ENCODE measurements around the gene ULK4. TPM values are rescaled to one million over a fixed set of nuclear protein-coding genes. Genes with fewer than 3 reads are reported as not detected.

Gene ULK4
- total RNA-seq, 1 experiment from 2014 or later: 6.3 TPM

DNA sequence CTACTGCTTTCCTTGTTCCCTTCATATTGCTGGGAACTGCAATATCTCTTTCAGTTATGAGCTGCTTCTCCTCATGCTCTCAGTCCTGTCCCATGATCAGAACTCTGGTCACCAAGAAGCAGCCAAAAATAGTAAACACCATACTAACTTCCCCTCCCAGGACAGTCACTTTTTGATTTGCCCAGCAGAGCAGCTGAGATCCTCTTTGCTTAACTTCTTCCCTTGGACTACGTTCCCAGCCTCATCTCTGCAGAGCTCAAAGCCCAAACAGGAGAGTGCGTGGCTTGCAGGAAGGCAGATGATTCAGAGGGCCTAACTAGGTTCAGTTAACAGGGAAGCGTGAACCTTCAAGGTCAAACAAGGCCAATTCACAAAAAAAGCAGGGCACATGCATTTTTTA, 609.4 kb downstream of the ULK4 start (continued):
- TF ChIP-seq TCF7L2 (IDR thresholded peaks at IDR 0.05; ENCODE audit: borderline replicate concordance, extremely low read depth, insufficient read depth, insufficient read length) (no peak), RAD21 (IDR thresholded peaks at IDR 0.05; ENCODE audit: low read depth) (no peak), POLR2AphosphoS5 (IDR thresholded peaks at IDR 0.05; ENCODE audit: low read depth, low read length) (no peak), SP1 (IDR thresholded peaks at IDR 0.05; ENCODE audit: low read depth) (no peak), ZFX (IDR thresholded peaks at IDR 0.05) (no peak), SIN3A (IDR thresholded peaks at IDR 0.05; ENCODE audit: low read depth) (no peak)
- TF ChIP-seq, protein P1, sequence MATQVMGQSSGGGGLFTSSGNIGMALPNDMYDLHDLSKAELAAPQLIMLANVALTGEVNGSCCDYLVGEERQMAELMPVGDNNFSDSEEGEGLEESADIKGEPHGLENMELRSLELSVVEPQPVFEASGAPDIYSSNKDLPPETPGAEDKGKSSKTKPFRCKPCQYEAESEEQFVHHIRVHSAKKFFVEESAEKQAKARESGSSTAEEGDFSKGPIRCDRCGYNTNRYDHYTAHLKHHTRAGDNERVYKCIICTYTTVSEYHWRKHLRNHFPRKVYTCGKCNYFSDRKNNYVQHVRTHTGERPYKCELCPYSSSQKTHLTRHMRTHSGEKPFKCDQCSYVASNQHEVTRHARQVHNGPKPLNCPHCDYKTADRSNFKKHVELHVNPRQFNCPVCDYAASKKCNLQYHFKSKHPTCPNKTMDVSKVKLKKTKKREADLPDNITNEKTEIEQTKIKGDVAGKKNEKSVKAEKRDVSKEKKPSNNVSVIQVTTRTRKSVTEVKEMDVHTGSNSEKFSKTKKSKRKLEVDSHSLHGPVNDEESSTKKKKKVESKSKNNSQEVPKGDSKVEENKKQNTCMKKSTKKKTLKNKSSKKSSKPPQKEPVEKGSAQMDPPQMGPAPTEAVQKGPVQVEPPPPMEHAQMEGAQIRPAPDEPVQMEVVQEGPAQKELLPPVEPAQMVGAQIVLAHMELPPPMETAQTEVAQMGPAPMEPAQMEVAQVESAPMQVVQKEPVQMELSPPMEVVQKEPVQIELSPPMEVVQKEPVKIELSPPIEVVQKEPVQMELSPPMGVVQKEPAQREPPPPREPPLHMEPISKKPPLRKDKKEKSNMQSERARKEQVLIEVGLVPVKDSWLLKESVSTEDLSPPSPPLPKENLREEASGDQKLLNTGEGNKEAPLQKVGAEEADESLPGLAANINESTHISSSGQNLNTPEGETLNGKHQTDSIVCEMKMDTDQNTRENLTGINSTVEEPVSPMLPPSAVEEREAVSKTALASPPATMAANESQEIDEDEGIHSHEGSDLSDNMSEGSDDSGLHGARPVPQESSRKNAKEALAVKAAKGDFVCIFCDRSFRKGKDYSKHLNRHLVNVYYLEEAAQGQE (IDR thresholded peaks at IDR 0.05; ENCODE audit: low read depth): no peak

DNA sequence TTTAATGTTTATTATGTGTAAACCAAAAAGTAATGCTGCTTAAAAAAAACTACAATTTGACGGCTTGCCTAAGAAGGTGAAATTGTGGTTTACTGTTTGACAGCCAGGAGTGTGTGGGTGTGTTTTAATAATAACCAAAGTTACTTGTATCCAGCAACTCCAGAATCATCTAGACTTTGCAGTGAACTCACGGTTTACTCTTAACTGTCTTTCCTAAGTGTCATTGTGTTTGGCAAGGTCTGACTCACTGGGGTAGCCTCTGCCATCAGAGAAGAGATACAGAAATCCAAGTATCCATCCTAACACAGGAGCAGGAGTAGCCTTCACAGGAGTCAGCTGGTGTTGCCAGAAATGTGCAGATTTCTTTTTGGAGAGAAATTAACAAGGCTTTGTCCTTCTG, 611.5 kb downstream of the ULK4 start:
- intact Hi-C loops (cut with micrococcal nuclease): no loop called here
- H3K36me3 ChIP-seq (ENCODE audit: control insufficient read depth in 1 of 2, insufficient read depth in 2 of 2, low read length in 2 of 2): no peaks in the 10 kb centered on the region
- POLR2A ChIA-PET: no interaction called here
- no peaks in the 10 kb centered on the region for H3K9me3 ChIP-seq (ENCODE audit: control insufficient read depth in 1 of 2, insufficient read depth in 1 of 2, low read depth in 1 of 2, low read length in 2 of 2)
- H3K27ac ChIP-seq (ENCODE audit: low read depth, low read length): no peak overlapping the region
- CTCF ChIA-PET: no interaction called here
- no peak overlapping the region for H3K4me2 ChIP-seq (ENCODE audit: low read length)
- no peaks in the 10 kb centered on the region for H3K27me3 ChIP-seq (ENCODE audit: insufficient read depth, low read length)
- H3K9ac ChIP-seq (ENCODE audit: low read length): no peak overlapping the region
- RAD21 ChIA-PET (ENCODE audit: low non-redundant PET in 1 of 2, low total read pairs in 2 of 2, uncharacterized antibody in 2 of 2, unreplicated experiment in 2 of 2): no interaction called here
- H2AFZ ChIP-seq (ENCODE audit: low read depth, low read length, poor library complexity, severe bottlenecking): no peak overlapping the region
- no TSS peak for BruUV-seq (replicated peaks)
- no peaks in the 10 kb centered on the region for H4K20me1 ChIP-seq (ENCODE audit: insufficient read depth)
- no peaks in the 10 kb centered on the region for H3K4me1 ChIP-seq (ENCODE audit: control insufficient read depth in 1 of 2, insufficient read depth in 2 of 2, low read length in 2 of 2)
- TF ChIP-seq POLR2AphosphoS5 (IDR thresholded peaks at IDR 0.05; ENCODE audit: low read depth, low read length) (no peak), CBX3 (IDR thresholded peaks at IDR 0.05; ENCODE audit: low read depth) (no peak), CEBPB (IDR thresholded peaks at IDR 0.05; ENCODE audit: low read depth) (no peak), TCF7L2 (IDR thresholded peaks at IDR 0.05; ENCODE audit: borderline replicate concordance, extremely low read depth, insufficient read depth, insufficient read length) (no peak), FOSL1 (IDR thresholded peaks at IDR 0.05; ENCODE audit: low read depth) (no peak), YY1 (IDR thresholded peaks at IDR 0.05; ENCODE audit: extremely low read depth, insufficient replicate concordance, low read depth, low read length) (no peak)
- TF ChIP-seq, protein P1 (IDR thresholded peaks at IDR 0.05; ENCODE audit: low read depth): no peak
- TF ChIP-seq, protein P2, sequence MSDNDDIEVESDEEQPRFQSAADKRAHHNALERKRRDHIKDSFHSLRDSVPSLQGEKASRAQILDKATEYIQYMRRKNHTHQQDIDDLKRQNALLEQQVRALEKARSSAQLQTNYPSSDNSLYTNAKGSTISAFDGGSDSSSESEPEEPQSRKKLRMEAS (IDR thresholded peaks at IDR 0.05): no peak
- TF ChIP-seq, protein P3, sequence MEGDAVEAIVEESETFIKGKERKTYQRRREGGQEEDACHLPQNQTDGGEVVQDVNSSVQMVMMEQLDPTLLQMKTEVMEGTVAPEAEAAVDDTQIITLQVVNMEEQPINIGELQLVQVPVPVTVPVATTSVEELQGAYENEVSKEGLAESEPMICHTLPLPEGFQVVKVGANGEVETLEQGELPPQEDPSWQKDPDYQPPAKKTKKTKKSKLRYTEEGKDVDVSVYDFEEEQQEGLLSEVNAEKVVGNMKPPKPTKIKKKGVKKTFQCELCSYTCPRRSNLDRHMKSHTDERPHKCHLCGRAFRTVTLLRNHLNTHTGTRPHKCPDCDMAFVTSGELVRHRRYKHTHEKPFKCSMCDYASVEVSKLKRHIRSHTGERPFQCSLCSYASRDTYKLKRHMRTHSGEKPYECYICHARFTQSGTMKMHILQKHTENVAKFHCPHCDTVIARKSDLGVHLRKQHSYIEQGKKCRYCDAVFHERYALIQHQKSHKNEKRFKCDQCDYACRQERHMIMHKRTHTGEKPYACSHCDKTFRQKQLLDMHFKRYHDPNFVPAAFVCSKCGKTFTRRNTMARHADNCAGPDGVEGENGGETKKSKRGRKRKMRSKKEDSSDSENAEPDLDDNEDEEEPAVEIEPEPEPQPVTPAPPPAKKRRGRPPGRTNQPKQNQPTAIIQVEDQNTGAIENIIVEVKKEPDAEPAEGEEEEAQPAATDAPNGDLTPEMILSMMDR (IDR thresholded peaks at IDR 0.05 in 2 of 3, conservative IDR thresholded peaks at IDR 0.05 in 1 of 3; ENCODE audit: borderline replicate concordance in 1 of 3, insufficient read depth in 1 of 3, low read depth in 2 of 3, low read length in 2 of 3): no peak
- H3K4me3 ChIP-seq (replicated peaks in 1 of 2; ENCODE audit: low read depth in 1 of 2, low read length in 2 of 2): no peak overlapping the region
- no peak for ATAC-seq
- H3K9me2 ChIP-seq (ENCODE audit: insufficient read depth): no peaks in the 10 kb centered on the region
- no peaks in the 10 kb centered on the region for H3K79me2 ChIP-seq (ENCODE audit: insufficient read depth, low read length)
- DNase-seq (ENCODE audit: low read depth, low spot score): no peak
